Esophagus squamous epithelium (tissue), 4 donors: ENCODE measurements around the gene RPL4.

Source experiments
- CTCF ChIP-seq, 6 experiments: fragments of 450-650 bp in 4 of 6; fragments of 200-600 bp in 2 of 6; sonication (generic) in 2 of 6; IDR thresholded peaks; one replicate each; pipeline ENCODE4 v1.5.1; 2016 to 2019; ENCODE audit warnings: antibody characterized with exemption in 6 of 6, mild to moderate bottlenecking in 4 of 6, moderate library complexity in 4 of 6
- POLR2A ChIP-seq, 4 donors: fragments of 450-650 bp; IDR thresholded peaks; one replicate each; pipeline ENCODE4 v1.6.1; 2017; ENCODE audit warnings: antibody characterized with exemption in 4 of 4, mild to moderate bottlenecking in 4 of 4, moderate library complexity in 3 of 4

DNA sequence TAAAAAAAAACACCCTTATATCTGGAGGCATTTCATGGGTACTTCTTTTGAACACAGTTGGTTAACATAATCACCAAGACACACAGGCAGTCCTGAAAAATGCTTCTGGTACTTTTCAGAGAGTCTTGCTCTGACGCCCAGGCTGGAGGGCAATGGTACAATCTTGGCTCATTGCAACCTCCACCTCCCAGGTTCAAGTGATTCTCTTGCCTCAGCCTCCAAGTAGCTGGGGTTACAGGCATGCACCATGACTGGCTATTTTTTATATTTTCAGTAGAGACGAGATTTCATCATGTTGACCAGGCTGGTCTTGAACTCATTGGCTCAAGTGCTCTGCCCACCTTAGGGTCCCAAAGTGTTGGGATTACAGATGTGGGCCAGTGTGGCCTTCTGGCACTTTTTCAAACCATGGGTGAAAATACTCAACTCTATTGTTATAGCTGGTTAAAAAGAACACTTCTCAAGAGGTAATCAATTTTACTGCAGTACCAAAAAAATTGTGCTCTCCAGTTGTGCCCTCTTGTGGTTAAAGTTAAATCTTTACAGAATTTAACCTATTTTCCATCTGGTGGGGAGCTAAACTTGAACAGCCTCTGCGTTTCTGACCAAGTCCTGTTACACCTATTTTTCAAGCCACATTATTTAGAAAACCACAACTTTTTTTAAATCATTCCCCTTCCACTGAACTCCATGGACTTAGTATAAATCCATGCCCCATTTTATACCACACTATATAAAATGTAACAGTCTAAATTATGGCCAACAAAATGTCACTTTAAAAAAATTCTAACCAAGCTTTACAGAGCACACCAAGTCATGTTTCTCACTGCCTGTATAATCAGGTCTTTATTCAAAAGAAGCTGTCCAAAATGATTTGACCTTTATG, 5.9 kb downstream of the RPL4 start:
- TF ChIP-seq CTCF (IDR thresholded peaks at IDR 0.05) (peak in 4 of 6 experiments; percentile 11 to 44 (median 32)), POLR2A (IDR thresholded peaks at IDR 0.05) (no peak)
